Spleen (tissue), 11 donors: ENCODE results near the gene CXCL14. TPM values are rescaled to one million over a fixed set of nuclear protein-coding genes. Genes with fewer than 3 reads are reported as not detected.
A peak's percentile ranks its signal among the peaks of the same experiment; 100 is the strongest.

ENCODE experiments used
- DNase-seq: peaks from one replicate; pipeline ENCODE4 v3.0.0-alpha.2; 2020
- H3K27ac ChIP-seq, 8 donors: fragments of 200-600 bp; sonication (generic) in 7 of 8; 1 replicate in 4 of 8; 2 replicates in 4 of 8; pipeline versions ENCODE4 v1.5.0 to v1.8.0; 2016 to 2021; ENCODE audit warnings: inconsistent platforms in 4 of 8, mild to moderate bottlenecking in 4 of 8, moderate library complexity in 1 of 8
- H3K27me3 ChIP-seq, 7 donors: fragments of 200-600 bp; sonication (generic) in 6 of 7; replicated peaks in 1 of 7; 1 replicate in 4 of 7; 2 replicates in 3 of 7; pipeline versions ENCODE4 v1.5.0 to v1.8.0; 2016 to 2021; ENCODE audit warnings: inconsistent platforms in 3 of 7, mild to moderate bottlenecking in 1 of 7
- H3K36me3 ChIP-seq, 6 donors: fragments of 200-600 bp; sonication (generic) in 5 of 6; 1 replicate in 4 of 6; 2 replicates in 2 of 6; pipeline versions ENCODE4 v1.5.0 to v1.8.0; 2016 to 2021; ENCODE audit warnings: inconsistent platforms in 2 of 6
- H3K4me1 ChIP-seq, 6 donors: fragments of 200-600 bp; sonication (generic) in 5 of 6; 1 replicate in 3 of 6; 2 replicates in 3 of 6; pipeline versions ENCODE4 v1.5.0 to v1.8.0; 2016 to 2021; ENCODE audit warnings: inconsistent platforms in 3 of 6
- H3K4me3 ChIP-seq, 8 donors: fragments of 200-600 bp; sonication (generic) in 7 of 8; 1 replicate in 4 of 8; 2 replicates in 4 of 8; pipeline versions ENCODE4 v1.5.0 to v1.8.0; 2016 to 2021; ENCODE audit warnings: inconsistent platforms in 4 of 8, mild to moderate bottlenecking in 4 of 8, moderate library complexity in 2 of 8
- H3K9me3 ChIP-seq, 8 donors: fragments of 200-600 bp; sonication (generic) in 7 of 8; 1 replicate in 4 of 8; 2 replicates in 4 of 8; pipeline versions ENCODE4 v1.5.0 to v1.8.0; 2016 to 2021; ENCODE audit warnings: inconsistent platforms in 4 of 8
- CTCF ChIP-seq, 11 experiments: fragments of 200-600 bp in 7 of 11; fragments of 450-650 bp in 4 of 11; sonication (generic) in 4 of 11; IDR thresholded peaks in 8 of 11; conservative IDR thresholded peaks in 3 of 11; 1 replicate in 7 of 11; 2 replicates in 4 of 11; pipeline versions ENCODE4 v1.4.0 to v1.8.0; 2016 to 2021; ENCODE audit warnings: antibody characterized with exemption in 11 of 11, inconsistent platforms in 4 of 11, mild to moderate bottlenecking in 1 of 11
- POLR2A ChIP-seq, 3 donors: fragments of 450-650 bp; IDR thresholded peaks; one replicate each; pipeline ENCODE4 v1.5.1; 2017; ENCODE audit warnings: antibody characterized with exemption in 3 of 3, mild to moderate bottlenecking in 1 of 3
- POLR2AphosphoS5 ChIP-seq, 3 donors: sonication (generic); formaldehyde crosslinking; IDR thresholded peaks; one replicate each; pipeline ENCODE4 v1.5.1; 2017; ENCODE audit warnings: antibody characterized with exemption in 3 of 3
- WGBS, 5 donors: extraction: QIAGEN DNeasy Blood & Tissue Kit in 3 of 5; methylation state at CpG; one replicate each; pipeline versions ENCODE4 v1.1.5 to v1.1.7; 2013 to 2018; 5-methylcytosine and 5-hydroxymethylcytosine counted together
- intact Hi-C: fragments of 100-400 bp; cut with DNase I; formaldehyde crosslinking; loops from one replicate; pipeline ENCODE4 v1.15.0; 2023; ENCODE audit warnings: low total_unique reads
- polyA plus RNA-seq, 3 donors: library from polyadenylated mRNA; stranded (reverse); fragments of 200-250 nt; gene quantifications; one replicate each; pipeline ENCODE4 v1.2.1, GENCODE V29; 2013
- total RNA-seq, 7 donors: library from RNA; depleted of rRNA in 3 of 7; stranded (reverse); fragments of >200 nt in 3 of 7; fragmentation: NEBNext Ultra II Directional in 4 of 7; extraction: Animal tissue kit (Norgen Biotek cat#: 25700) in 4 of 7; gene quantifications; one replicate each; pipeline versions ENCODE4 v1.1.0 to v1.2.1, GENCODE V29; 2016 to 2021
- donor health status: healthy with polysubstance abuse.
- donor health status: DM: no; HTN: no; CAD: no; lungs with moderate emphysema.
- donor health status: DM: no; HTN: no; CAD: no.
- donor health status: Bipolar disorder and iron deficiency.
- donor health status: healthy.
- donor health status: DM: no; HTN: no; CAD: no.
- donor health status: DM: yes; HTN: yes; CAD: no.

The CXCL14 gene
- total and polyA plus RNA-seq, 10 donors, result 10.3 to 67.1 (median 43.5) TPM

- Histone ChIP-seq H3K27ac (no peak overlapping the region), H3K4me1 (peaks cover 0 to 13% (median 6%) of the 10 kb centered on the region in 6 donors), H3K27me3 (peaks cover 0 to 85% (median 26%) of the 10 kb centered on the region in 7 donors), H3K4me3 (no peak overlapping the region), H3K9me3 (no peaks in the 10 kb centered on the region), H3K36me3 (no peaks in the 10 kb centered on the region)
- DNase-seq, result no peak
- 38 to 48% (median 44%) methylated on average over 4 of the region's 4 CpGs for WGBS, 5 donors
- no peak for TF ChIP-seq POLR2AphosphoS5 (IDR thresholded peaks at IDR 0.05)
- TF ChIP-seq CTCF (IDR thresholded peaks at IDR 0.05 in 8 of 11, conservative IDR thresholded peaks at IDR 0.05 in 3 of 11), result no peak
- no peak for TF ChIP-seq POLR2A (IDR thresholded peaks at IDR 0.05)
- intact Hi-C loops, result no loop called here
Measured at GRCh38 chr5:135549413-135549812, 29.4 kb downstream of the CXCL14 start.

GRCh38 chr5:135547590-135548254 lies 31.1 kb downstream of the CXCL14 start:
- intact Hi-C loops, result no loop called here
- DNase-seq, result no peak
- H3K9me3 ChIP-seq, result no peaks in the 10 kb centered on the region
- no peak overlapping the region for H3K27ac ChIP-seq
- no peak overlapping the region for H3K4me3 ChIP-seq
- WGBS, 5 donors, result 51 to 75% (median 58%) methylated on average over 8 of the region's 8 CpGs
- H3K27me3 ChIP-seq, result peaks cover 0 to 85% (median 39%) of the 10 kb centered on the region in 7 donors
- H3K4me1 ChIP-seq, result peaks cover 12 to 29% (median 23%) of the 10 kb centered on the region in 6 donors
- TF ChIP-seq POLR2A (IDR thresholded peaks at IDR 0.05) (no peak), POLR2AphosphoS5 (IDR thresholded peaks at IDR 0.05) (no peak), CTCF (IDR thresholded peaks at IDR 0.05 in 8 of 11, conservative IDR thresholded peaks at IDR 0.05 in 3 of 11) (no peak)
- no peaks in the 10 kb centered on the region for H3K36me3 ChIP-seq

GRCh38 chr5:135546912-135547311 lies 31.9 kb downstream of the CXCL14 start:
- peaks cover 12 to 31% (median 26%) of the 10 kb centered on the region in 6 donors for H3K4me1 ChIP-seq
- WGBS, 5 donors, result 37 to 66% (median 51%) methylated on average over 4 of the region's 4 CpGs
- peaks cover 0 to 86% (median 46%) of the 10 kb centered on the region in 7 donors for H3K27me3 ChIP-seq
- no peak overlapping the region for H3K4me3 ChIP-seq
- H3K36me3 ChIP-seq, result no peaks in the 10 kb centered on the region
- no peaks in the 10 kb centered on the region for H3K9me3 ChIP-seq
- DNase-seq, result no peak
- TF ChIP-seq POLR2A (IDR thresholded peaks at IDR 0.05) (no peak), CTCF (IDR thresholded peaks at IDR 0.05 in 8 of 11, conservative IDR thresholded peaks at IDR 0.05 in 3 of 11) (no peak), POLR2AphosphoS5 (IDR thresholded peaks at IDR 0.05) (no peak)
- no peak overlapping the region for H3K27ac ChIP-seq
- intact Hi-C loops, result no loop called here

- no peak for DNase-seq
- Histone ChIP-seq H3K9me3 (no peaks in the 10 kb centered on the region), H3K4me3 (peak overlapping the region in 1 of 8 donors; percentile 2), H3K27ac (no peak overlapping the region), H3K27me3 (peaks cover 0 to 94% (median 49%) of the 10 kb centered on the region in 7 donors), H3K4me1 (peaks cover 12 to 29% (median 26%) of the 10 kb centered on the region in 6 donors), H3K36me3 (no peaks in the 10 kb centered on the region)
- TF ChIP-seq CTCF (IDR thresholded peaks at IDR 0.05 in 8 of 11, conservative IDR thresholded peaks at IDR 0.05 in 3 of 11), result no peak
- intact Hi-C loops, result no loop called here
- WGBS, 5 donors, result 39 to 53% (median 46%) methylated on average over 10 to 12 of the region's 12 CpGs
Measured at GRCh38 chr5:135546101-135546500, 32.7 kb downstream of the CXCL14 start.
